GM21576 (cell line): ENCODE measurements around the gene CALY.

ENCODE experiments used
- ATAC-seq: cut with Tn5 transposase; IDR thresholded peaks from one replicate; pipeline ENCODE4 v1.9.1; 2021; ENCODE audit warnings: mild to moderate bottlenecking, moderate library complexity; ENCODE audit not compliant: unreplicated experiment

The CALY gene

DNA sequence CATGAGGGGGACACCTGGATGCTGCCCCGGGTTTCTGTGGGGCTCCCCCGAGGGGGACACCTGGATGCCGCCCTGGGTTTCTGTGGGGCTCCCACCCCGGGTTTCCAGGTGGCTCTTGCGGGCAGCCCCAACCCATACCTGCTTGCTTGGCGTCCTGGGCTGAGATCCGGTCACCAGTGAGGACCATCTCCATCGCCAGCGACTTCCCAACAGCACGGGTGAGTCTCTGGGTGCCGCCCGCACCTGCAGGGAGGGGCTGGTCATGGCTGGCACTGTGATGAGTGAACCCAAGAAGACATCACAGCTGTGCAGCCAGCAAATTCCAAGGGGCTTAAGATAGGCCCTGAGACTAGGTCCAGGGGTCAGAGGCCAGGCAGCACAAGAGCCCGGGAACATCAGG lies 30.1 kb upstream of the CALY start:
- no peak for ATAC-seq

DNA sequence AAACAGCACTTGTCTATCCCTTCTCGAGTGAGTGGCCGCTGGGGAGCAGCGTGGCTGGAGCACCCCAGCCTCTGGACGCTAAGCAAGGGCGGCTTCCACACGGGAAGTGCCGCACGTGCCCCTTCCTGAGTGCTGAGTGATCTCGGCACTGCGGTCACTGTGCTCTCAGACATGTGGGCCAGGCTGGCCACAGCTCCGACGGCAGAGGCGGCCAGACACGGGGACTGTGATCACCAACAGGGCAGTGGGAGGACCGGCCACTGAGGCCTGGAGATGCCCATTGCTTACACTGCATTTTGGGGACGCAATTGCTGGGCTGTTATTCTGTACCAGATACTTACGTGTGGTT lies 29.4 kb upstream of the CALY start:
- ATAC-seq = no peak

DNA sequence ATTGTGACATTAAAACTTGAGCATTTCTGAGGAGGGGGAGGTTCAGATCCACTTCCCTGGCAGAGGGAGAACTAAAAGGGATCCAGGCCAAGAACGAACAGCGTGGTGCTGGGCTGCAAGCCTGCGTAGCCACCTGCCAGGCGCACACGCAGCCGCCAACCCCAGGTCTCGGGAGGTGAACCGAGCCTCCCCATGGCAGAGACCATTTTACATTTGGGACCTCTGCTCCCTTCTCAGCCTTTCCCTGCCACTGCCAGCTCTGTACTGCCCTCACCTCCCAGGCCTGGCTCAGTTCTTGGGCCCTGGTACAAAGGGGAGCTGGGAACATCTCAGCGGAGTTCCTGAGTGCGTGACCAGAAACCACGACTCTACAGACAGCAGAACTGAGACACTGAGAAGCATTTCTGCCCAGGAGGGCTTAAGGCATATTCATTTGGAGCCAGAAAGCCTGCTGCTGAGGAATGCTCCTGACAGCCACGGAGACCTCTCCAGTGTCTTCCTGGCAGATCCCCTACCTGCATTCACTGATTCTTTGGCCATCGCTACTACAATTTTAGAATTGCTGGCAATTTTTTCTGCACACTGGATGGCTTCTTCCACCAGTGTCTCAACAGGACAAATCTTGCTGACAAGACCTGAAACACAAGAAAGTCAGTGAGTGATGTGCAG lies 28.9 kb upstream of the CALY start:
- ATAC-seq = no peak

DNA sequence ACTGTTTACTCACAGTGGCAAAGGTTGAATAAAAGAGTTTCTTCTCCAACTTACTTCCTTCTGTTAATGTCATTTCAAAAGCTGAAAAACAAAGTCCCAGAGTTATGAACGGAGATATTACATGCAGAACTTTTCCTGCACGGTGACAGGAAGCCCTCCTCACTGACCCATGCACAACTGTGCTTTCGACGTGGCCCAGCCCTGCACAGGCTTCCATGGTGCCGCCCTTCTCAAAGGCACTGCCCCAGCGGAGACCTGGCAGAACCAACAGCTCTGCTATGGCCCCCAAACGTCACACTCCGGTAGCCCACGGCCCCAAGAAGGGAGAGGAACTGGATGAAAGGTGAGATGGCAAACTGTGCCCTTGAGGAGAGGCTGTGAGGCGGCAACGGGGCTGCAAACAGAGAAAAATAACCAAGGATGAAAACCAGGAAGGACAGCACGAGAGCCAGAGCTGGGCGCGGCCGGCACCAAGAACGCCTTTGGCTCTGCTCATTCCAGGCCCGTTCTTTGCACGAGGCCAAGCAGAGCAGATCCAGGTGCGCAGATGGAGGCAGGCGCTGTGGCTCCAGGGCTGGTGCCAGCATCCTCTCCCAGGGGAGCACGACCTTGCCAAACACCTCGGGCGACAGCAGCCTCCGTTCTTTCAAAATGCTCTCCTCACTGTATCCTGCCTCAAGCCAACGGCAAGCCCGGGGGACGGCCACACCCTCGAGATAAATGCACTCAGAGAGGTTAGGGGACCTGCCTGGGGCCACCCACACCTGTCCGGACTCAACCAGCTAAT lies 28.1 kb upstream of the CALY start:
- ATAC-seq = no peak

DNA sequence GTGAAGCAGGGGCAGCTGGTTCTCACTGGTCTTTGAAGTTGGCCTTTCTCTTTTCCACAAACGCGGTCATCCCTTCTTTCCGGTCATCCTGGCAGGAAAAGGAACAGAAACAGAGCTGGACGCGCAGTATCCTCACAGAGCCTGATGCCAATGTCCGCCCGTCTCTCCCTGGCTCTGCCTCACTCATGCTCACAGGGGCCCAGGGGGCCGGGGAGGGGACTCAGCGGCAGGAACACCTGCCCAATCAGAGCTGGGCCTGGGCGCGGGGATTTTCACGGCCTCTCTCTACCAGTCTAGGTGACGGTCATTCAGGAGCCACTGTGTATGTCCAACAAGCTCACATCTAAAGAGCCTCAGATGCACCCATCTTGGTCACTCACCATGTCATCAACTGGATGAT lies 26.1 kb upstream of the CALY start:
- no peak for ATAC-seq

DNA sequence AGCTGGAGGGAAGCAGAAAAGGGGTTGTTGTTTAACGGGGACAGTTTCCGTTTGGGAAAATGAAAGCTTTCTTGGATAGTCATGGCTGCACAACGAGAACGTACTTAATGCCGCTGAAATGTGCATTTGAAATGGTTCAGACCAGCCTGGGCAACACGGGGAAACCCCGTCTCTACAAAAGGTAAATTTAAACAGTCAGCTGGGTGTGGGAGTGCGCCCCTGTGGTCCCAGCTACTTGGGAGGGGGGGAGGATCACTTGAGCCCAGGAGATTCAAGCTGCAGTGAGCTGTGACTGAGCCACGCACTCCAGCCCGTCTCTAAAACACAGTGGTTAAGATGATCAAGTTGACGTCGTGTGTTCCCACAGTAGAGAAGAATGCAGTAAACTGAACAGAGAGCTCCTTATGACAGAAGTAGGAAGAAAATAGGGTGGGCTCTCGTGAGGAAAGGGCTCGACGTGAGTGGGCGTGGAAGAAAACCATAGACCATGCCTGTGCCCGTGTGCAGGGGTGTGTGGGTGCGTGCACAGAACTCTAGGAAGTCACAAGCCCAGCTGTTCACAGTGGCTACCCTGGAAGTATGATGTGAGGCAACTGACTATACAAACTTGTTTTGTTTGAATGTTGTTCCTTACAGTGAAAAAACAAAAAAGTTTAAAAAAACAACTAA lies 25.2 kb upstream of the CALY start:
- no peak for ATAC-seq

DNA sequence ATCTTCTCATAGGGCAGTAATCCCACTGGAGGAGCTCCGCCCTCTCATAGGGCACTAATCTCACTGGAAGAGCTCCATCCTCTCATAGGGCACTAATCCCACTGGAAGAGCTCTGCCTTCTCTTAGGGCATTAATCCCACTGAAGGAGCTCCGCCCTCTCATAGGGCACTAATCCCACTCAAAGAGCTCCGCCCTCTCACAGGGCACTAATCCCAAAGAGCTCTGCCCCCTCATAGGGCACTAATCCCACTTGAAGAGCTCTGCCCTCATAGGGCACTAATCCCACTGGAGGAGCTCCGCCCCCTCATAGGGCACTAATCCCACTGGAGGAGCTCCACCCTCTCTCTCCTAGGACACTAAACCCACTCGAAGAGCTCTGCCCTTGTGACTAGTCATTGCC lies 24.5 kb upstream of the CALY start:
- ATAC-seq = no peak

DNA sequence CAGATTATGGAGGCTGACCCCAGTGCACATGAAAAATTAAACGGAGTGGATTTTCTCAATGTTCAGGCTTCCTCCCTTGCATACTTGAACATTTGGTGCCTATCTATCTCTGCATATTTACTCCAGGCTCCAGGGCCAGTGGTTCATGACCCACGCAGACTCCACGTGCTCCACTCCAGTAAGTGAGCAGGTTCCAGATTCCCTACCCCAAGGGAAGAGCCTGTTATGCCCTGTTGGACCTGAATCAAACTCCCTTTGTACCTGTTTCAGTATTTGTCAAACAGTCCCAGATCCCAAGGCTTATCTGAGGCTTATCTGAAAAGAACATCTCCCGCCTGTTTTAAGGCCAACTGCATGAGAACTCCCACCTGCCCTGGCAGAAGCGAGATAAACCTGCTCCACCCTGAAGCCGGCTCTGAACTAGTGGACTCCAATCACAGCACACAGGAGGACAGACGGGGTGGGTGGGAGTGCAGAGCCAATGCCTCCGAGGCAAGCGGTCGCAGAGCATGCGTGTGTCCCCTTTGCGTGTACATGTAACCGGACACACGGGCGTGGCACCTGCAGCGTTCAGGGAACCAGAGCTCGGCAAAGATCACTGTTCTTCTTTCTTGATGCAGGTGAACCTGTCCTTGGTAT lies 23.4 kb upstream of the CALY start:
- no peak for ATAC-seq

DNA sequence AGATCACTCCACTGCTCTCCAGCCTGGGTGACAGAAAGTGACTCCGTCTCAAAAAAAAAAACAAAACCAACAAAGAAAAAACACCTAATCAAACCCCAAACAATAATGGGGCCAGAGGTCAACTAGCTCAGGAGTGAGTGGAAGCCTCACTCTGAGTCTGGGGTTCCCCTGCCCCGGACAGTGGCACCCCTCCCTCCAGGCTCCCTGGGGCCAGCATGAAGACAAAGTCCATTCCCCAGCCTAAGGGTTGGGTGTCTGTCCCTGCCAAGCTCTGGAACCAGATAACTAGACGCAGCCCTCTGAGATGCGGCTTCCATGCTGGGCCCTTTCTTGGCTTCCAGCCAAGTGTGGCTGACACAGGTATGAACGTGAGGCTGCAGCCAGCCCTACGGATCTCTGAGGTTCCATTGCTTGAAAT lies 22.9 kb upstream of the CALY start:
- no peak for ATAC-seq

DNA sequence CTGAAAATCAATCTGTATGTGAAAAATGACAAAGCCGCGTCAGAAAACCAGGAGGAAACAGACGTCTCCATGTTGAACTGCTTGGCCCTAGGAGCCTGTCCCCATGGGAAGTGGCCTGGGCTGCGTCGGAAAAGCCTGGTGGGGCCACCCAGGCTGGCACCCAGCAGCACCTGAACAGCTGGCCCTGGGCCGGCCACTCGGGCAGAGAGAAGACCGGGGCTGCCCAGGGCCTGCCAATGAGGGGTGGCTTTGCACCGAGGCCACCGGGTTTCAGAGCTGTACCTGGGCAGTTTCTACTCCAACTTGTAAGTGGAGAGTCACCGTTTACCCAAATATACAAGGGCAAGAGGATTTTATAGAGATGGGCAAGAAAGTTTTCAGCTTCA lies 22.2 kb upstream of the CALY start:
- no peak for ATAC-seq

DNA sequence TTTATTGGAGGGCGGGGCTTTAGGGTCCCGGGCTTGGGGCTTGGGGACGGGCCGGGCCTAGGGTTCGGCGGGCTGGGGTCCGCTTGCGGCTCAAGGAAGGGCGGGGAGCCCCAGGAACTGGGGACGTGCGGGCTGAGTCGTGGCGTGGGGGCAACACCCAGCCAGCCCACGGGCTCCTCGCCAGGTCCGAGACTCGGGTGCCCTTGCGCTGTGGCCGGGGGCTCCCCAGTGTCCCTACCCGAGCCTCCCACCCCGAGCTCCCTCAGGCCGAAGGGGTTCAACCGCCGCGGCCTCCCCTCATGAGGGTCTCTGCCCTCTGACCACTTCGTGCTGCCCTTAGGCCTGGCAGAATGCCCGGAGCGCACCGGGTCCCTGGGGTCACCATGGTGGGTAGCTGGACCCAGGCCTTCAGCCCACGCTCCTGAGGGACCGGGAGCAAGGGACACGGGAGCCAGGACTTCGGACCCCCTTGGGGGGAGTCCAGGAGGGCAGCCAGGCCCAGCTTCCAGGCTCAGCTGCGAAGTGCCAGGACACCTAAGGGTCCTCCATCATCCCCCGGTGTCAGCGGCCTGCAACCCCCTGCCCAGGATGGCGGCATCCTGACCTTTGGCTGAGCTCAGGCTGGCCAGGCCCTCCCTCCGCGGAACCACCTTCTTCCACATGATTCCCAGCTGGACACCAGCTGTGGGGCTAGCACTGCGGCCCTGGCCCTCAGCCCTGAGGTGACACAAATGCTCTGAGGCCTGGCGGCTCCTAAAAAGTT lies 21.6 kb upstream of the CALY start:
- no peak for ATAC-seq

DNA sequence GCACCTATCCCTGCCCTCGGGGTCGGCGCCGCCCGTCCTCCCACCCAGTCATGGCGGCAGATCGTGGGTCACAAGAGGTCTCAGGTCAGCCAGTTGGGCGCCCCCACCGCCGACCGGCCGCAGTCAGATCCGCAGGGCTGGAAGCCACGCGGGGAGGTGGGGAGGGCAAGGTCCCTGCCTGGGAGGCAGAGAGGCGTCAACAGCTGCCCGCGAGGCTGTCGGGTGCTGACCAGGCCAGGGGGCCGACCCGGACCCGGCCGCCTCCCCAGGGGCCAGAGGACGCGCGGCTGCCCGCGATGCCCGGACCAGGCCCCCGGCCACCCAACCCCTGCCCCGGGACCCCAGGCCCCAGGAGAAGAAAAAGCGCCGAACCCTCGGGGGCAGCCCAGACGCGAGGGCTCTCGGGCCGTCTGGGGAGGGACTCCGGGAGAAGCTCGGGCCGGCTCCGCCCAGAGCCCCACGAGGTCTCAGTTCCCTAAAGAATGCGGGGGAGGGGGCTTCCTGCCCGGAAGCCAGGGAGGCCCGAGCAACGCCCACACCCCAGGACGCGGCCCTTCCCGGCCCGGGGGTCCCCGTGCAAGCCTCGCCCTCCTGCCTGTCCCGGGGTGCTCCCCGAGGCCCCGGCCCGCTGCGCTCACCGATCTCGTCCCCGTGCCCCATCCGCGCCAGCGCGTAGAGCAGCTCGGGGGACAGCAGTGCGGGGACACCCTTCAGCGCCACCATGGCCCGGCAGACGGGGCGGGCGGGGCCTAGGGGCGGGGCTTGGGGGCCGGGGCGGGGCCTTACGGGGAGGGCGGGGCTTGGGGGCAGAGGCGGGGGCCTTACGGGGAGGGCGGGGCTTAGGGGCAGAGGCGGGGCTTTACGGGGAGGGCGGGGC lies 20.8 kb upstream of the CALY start, which contains the start of gene FUOM:
Gene FUOM (minus strand): TSS at position 735 of the 877 bp plus-strand sequence. CDS start 12 bp downstream, at position 723.
- ATAC-seq = peak; percentile 57

DNA sequence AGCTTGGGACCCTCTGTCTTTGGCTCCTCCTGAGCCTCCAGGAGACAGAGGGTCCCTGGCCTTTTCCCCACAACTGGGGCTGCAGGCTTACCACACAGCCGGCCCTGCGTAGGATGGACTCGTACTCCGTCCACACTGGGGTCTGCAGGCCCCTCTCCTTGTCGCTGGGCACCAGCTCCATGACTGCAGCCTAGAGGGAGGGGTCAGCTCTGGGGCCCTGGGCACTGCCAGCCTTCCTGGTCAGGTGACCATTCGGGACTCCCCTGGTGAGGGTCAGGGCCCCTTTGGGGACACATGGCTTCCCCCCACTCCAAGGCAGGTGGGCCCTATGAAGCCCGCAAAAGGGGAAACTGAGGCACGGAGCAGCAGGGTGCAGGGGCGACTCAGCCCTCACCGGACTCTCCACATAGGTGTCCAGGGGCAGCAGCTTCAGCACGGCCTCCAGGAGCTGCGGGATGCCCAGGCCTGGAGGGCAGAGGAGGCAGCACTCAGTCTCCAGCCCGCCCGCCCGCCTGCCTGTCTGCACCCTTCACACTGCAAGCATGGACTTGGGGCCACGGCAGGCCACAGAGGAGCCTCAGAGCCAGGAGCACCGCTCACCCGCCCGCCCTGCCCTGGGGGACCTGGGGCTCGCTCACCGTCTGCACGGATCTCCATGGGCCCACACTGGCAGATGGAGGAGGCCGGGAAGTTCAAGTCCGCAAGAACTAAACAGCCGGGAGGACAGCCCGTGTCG lies 20.0 kb upstream of the CALY start:
- ATAC-seq = no peak

DNA sequence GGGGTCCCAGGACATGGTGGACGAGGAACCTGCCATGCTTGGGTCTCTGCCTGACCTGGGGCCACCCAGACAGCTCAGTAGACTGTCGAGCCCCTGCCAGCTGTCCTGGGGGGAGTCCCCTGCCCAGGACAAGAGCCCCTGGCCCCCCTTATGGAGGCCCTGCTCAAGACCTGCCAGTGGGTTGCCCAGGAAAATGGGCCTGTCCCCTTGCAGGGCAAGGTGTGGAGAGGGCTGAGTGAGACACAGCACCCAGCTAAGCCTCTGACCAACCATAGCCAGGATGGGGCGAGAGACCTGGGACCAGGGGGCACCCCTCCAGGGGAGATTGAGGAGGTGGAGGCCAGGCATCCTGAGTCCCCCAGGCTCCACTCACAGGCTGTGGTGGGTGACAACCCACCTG lies 19.3 kb upstream of the CALY start:
- ATAC-seq = no peak

DNA sequence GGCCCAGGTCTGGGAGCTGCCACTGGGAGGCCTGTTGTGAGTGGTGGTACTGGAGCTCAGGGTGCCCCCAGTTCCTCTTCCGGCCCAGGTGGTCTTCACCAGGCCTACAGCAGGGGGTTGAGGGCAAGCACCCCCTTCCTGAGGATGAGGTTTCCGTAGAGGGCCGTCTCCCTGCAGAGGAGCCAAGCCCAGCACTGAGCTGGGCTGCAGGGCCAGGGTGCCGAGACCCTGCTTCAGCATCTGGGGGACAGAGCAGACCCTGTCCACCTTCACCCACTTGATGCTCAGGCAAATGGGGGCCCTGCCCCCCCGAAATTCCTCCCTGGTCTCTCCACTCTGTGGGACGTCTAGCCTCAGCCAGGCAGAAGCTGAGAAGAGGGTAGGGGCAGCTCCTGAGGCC lies 18.6 kb upstream of the CALY start:
- ATAC-seq = no peak

DNA sequence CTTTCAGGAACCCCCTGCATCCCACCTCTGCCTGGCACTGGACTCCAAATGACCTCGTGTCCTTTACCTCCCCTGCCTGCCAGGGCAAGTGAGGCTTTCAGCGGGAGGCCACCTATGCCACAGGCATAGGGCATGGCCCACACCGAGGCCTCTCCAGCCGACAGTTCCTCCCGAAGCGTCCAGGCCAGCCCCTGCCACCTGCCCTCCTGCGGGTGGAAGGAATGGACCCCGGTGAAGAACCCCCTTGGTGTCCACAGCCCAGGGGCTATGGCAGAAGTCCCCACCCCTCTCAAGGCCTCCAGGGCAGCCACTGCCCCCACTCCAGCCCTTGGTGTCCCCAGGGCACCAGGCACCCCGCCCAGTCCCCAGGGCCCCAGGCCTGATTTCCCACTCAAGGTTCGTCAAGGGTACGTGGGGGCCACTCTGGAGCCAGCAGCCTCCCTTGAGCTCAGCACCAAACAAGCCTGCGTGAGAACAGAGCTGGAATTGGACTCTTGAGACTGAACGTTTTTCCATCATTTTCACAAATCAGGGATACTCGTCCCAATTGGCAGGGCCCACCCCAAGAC lies 18.1 kb upstream of the CALY start:
- no peak for ATAC-seq

DNA sequence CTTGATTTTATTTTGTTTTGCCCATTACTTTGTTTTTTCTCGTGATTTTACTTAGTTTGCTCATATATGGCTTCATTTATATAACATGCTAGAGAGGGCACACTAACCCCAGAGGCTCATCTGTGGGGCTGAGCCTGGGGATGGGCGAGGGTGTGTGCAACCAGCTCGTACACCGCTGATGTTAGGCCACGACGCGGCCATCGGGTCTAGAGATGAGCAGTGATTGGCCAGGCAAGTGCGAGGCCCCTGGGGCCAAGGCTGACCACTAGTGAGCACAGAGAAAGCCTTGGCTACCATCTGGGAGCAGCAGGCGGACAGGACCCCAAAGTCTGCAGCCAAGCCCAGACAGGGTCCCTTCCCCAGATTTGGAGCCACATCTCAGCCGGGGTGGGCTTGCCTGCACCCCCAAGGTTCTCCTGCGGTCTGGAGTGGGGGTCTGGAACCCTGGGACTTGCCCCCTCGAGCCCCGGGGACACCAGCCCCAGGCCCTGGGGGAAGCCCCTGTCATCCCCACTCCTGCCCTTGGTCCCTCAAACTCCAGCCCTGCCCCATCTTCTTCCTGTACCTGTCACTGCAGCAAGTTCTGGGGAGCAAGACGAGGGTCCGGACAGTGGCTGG lies 17.4 kb upstream of the CALY start:
- ATAC-seq = no peak

DNA sequence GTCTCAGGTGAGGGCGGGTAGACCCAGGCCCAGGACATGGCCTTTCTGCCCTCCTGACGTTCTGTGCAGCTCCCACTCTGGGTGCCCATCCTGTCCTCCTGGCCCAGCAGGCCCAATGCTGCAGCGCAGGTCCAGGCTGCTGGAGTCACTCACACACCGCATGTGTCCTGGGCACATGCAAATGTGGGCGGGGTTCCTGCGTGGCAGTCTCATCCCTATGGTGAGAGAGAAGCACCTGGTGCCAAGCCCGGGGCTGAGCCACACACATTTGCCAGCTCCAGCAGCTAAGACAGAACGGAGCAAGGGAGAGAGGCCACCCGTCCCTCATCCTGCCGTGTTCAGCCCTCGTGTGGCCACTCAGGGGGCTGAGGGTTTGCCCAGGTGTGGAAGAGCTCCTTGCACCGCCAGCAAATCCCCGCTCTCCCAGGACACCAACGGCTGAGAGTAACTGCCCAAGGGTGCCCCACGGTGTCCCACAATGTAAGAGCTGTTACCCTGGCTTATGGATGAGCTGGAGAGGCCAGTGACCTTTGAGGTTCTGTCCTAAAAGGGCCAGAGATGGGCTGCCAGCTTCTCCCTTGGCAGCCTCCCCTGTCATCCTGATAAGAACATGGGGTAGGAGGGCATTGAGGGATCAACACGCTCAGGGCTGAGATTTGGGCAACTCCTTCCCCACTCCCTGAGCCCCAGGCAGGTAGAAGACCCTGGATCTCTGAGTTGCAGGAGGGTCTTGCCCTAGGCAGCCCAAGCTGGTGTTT lies 16.7 kb upstream of the CALY start:
- no peak for ATAC-seq
